ENCODE measurements around the gene CACNA1E.

The CACNA1E gene

DNA sequence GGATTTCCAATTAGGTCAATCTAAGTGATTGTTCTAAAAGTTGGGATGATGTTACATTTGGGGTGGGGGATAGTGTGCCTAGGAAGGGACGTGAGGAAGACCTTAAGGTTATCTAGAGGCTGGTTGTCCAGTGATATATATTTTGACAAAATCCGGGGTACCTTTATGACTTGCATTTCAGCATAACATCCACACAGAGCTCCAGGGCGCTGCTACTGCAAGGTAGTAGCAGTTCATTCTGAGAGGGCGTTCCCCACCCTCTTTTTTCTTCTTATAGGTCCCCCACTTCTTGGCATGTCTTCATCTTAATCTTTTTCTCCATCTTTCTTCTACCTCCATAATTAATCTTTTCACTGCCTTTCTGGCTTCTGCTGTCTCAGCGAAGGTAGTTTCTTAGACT lies 161.9 kb downstream of the CACNA1E start:
- DNase-seq, result no peak

DNA sequence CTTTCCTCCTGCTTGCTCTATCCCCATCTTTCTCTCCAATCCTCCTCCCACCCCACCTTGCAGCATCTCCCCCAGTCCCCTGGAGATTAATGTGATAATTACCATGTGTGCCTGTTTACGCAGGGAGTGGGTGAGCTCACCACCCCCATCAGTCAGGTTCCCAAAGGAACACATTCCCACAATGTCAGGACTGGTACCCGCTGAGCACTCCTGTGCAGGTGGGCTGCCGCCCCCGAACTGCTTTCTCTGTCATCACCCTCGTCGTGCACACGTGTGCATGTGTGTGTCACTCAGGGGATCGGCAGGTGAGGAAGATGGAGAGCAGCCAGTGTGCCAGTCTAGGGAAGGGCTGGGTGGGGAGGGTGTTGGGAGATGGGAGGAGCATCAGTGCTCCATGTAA lies 163.4 kb downstream of the CACNA1E start:
- peak; percentile 20 for DNase-seq

DNA sequence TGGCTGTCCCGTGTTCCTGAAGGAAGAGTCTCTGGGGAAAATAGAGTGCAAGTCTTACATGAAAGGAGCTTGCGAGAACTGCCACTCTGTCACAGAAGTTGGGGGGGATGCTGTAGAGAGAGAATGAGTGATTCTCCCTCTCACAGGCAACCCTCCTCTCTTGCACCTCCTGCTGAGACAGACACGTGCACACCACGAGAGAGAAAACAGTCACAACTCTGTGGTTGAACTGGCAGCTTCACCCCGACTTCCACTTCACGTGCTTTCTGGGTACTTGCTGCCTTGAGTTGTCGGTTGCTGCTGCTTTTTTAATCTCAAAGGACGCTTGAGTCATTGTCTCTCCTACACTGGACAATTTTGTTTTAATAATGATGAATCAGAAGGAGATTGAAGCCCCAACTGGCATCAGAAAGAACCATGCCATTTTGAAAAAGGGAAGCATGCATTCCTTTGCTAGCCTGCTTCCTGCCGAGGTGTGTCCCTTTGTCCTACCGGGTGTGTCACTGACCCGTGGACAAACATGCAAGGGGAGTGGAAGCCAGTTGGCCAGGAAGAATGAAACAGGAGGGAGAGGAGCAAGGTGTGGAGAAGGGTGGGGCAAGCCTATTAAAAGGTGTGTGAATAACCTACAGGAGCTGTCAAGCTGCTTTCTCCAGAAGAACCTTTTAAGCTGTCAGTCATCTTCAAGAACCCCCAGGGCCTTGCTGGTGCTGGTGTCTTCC lies 164.2 kb downstream of the CACNA1E start:
- no peak for DNase-seq

DNA sequence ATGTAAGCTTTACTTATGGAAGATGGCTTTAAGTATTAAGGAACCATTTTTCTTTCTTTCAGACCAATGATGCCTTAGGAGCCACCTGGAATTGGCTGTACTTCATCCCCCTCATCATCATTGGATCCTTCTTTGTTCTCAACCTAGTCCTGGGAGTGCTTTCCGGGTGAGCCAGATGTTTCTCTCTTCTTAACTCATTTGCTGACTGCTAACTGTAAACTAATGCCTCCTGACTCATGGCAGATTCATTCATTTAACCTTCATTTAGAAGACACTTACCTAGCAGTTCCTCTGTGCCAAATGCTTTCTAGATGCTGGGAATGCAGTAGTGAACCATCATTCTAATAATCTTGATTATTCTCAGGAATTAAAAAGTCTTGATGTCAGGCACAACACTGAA lies 168.0 kb downstream of the CACNA1E start:
- DNase-seq, result no peak

DNA sequence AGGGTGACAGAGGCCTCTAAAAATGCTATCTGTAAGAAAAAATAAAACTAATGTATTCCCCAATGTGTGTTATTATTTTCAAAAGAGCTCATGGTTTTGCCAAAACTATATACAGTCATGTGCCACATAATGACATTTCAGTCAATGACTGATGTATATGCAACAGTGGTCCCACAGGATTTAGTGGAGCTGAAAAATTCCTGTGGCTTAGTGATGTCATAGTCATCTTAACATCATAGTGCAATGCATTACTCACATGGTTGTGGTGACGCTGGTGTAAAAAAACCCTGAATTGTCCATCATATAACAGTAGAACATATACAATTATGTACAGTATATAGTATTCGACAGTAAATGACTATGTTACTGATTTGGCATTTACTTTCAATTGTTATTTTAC lies 172.4 kb downstream of the CACNA1E start:
- no peak for DNase-seq

DNA sequence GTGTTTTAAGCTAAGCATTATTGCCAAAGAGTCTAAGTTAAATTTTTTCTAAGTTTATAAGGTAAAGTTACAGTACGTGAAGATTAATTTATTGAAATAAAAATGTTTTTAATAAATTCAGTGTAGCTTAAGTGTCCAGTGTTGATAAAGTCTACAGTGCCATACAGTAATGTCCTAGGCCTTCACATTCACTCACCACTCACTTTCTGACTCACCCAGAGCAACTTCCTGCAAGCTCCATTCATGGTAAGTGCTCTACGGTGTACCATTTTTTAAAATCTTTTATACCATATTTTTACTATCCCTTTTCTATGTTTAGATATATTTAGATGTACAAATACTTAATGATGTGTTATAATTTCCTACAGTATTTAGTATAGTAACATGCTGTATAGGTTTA lies 173.2 kb downstream of the CACNA1E start:
- DNase-seq, result no peak

DNA sequence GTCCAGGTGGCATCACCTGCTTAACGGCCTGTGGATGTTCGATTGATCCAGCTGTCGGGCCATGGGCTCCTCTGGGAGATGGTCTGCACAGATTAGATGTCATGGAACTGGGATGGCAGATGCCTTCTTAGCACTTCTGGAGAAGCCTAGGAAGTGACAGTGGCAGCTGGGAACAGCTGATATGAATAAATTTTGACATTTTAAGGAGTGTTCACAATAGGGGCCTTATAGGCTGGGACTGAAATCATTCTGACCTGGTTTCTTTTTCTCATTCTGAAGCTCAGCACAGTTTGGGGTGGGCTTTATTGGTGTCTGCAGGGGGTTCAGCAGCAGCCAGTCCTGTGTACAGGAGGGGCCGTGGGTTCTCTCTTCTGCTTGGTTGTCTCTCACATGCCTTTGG lies 175.3 kb downstream of the CACNA1E start:
- no peak for DNase-seq

DNA sequence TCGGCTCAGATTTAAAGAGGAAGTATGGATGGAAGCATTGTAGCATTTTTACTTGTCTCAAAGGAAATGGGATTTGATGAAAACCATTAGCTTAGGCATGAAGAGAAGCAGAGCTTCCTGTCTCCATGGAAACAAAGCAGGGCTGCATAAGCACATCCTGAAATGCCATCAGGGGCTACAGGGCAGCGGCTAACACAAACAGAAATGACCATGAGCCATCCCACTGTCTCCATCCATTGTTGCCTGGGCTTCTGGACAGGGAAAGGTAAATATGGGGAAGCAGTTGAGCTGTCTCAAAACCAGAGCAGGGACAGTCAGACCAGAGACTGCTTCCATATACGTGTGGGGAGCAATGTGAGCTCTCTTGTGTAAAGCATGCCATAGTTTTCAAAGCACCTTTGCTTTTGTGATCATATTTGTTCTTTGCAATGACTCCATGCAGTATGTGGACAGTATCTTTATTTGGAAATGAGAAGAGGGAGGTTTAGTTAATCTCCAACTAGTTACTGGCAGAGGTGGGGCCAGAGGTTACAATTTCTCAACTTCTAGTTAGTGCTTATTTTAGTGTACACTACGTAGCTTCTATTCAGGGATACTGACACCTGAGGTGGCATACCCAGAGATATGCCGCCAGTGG lies 176.1 kb downstream of the CACNA1E start:
- no peak for DNase-seq

DNA sequence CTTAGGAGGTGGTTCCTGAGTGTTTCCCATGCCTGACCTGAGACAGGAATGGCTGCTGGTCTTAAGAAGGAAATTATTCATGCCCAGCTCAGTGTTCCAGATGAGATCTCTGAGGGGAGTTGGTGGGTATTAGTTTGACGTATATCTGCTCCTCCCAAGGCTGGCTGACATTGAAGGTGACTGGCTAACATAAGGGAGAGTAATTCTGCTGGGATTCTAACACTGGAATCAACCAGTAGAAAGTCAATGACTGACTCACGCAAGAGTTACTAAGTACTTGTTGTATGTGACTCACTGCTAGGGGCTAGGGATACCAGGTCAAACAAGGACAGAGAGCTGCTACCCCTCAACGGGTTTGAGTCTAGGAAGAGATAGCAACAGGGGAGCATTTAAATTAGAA lies 177.3 kb downstream of the CACNA1E start:
- no peak for DNase-seq

DNA sequence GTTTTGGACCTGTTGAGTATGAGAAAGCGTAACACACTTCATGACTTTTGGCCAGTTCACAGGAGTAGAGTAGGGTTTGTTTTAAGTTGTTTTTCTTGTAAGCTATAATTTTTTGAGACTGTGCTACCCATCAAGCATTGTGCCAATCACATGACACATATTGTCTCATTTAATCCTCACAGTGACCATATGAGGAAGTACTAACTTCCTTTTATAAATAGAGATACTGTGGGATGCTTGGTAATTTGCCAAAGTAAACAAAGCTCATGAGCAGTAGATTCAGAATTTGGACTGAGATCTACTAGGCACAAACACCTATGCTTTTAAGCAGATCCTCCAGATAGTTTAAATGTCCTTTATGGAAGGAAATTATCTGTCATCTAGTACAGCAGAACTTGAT lies 178.3 kb downstream of the CACNA1E start:
- peak; percentile 41 for DNase-seq

DNA sequence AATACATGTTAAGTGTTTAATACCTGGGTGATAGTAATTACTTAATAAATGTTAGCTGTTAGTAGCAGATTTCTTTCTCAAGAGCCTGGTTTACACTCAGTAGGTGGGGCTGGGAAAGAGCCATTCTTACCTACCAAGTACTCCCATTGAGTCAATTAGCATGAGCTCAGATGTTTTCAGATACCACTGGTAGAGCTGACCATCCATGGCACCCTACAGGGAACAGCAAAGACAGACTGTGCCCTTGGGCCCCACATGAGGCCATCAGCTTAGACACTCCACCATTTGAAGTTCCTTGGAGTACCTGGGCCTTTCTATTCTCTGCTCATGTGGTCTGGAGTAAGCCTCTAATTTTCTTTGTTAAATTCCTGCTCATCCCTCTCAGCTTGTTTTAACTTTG lies 179.3 kb downstream of the CACNA1E start:
- no peak for DNase-seq

DNA sequence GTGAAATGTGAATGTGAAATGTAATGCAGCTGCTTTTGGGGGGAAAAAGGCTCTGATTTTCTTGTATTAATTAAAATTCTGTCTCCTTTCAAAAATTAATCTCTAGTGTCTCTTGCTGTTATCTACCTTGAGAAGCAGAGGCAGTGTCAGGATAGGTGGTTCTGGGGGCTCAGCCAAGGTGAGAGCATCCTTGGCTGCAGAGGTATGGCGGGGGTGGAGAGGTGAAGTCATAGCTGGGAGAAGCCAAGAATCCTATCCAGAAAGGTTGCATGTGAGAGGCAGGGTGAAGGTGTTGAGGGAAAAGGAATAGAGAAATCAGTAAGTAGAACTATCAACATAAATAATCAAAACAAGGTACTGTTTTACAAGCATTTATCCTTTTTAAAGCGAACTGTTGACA lies 181.2 kb downstream of the CACNA1E start:
- DNase-seq, result no peak

DNA sequence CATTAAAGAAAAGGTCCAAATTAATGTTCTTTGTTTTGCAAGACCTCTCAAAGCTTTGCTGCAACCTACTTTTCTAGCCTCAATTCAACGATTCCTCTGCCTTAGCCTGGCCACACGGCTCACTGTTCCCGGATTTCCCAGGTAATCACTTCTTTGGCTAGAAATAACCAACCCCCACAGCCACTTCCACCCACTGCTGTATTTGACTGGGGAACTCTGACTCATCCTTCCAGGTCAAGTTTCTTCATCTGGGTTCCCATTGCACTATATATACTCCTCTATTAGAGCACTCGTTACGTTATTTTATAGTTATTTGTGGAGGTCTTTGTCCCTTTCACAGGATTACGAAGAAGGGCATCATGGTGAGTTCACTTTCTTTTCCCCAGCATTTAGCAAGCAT lies 185.9 kb downstream of the CACNA1E start:
- DNase-seq, result no peak

DNA sequence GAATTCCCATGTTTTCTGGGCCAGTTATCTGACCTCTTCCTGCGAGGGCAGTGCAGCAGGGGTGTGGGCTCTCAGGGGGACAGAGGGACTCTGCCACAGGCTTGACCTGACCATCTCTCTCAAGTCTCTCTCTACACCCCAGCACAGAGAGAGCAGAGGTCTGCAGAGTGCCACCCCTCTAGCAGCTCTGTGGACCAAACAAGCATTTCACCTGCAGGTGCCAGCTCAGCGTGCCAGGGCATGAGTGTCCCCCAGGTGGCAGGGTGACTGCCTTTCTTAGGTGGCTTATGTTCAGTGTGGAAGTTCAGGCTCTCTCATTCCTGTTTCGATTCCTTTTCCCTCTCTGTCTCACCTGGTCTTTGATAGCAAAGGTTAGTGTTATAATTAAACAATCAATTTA lies 191.3 kb downstream of the CACNA1E start:
- DNase-seq, result peak; percentile 9

DNA sequence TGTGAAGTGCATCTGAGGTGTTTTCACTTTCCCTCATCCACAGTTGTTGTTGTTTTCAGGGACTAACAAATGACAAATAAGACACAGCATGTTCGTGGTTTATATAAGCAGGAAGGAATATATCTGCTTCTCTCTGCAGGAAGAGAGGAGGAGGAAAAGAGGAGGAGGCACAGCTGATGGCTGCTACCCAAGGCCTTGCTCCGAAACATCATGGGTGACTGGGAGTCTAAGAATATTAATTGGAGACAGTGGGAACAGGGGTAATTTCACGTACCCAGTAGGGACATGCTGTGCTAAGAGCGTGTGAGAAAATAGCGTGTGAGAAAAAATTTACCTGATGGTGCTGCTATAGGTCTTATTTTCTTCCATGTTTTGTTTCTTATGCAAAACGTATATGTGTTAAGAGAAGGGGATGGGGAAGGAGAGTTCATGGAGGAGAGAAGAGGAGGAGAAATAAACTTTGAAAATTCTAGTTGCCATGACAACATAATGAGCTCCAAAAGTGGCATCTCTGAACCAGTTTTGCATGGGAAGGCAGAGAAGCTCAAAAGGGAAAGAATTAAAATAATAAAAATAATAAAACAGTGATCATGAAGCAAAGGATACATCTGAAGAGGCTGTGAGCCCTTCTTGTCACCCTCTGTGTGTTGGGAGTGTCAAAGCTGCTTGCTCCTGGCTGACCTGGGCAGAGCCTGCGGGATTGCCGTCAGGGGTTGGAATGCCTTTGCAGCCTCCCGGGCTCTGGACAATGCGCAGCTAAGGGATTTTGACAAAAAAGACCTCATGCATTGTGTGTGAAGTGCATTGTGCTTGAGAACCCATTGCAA lies 192.0 kb downstream of the CACNA1E start:
- no peak for DNase-seq

DNA sequence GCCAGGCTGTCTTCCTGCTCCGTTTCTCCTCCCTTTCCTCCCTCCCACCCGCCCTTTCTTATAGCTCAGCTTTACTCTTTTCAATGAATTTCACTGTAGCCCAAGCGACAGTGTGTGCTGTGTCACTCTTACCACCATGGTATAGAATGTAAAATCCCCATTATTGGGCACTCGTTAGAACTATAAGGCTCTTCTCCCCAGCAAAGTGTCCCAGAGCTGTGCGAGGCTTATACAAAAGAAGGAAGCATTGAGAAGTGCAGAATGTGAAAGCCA lies 192.5 kb downstream of the CACNA1E start:
- DNase-seq, result no peak

DNA sequence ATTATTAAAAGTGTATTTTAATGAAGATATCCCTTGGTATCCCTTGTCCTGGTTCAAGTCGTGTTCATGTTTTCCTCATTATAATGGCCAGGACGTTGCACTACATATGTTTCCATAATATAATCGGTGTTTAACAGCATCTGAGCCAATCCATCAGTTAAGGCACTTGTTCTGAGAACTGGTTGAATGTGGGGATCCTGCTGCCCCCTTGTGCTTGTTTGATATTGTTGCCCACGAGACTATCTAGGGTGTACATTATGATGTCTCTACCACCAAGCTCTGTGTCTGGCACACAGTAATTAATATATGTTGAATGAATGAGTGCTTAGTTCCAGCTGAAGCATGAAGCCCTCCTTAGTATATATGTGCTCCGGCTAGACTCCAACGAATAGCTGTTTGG lies 193.0 kb downstream of the CACNA1E start:
- DNase-seq, result peak; percentile 69

DNA sequence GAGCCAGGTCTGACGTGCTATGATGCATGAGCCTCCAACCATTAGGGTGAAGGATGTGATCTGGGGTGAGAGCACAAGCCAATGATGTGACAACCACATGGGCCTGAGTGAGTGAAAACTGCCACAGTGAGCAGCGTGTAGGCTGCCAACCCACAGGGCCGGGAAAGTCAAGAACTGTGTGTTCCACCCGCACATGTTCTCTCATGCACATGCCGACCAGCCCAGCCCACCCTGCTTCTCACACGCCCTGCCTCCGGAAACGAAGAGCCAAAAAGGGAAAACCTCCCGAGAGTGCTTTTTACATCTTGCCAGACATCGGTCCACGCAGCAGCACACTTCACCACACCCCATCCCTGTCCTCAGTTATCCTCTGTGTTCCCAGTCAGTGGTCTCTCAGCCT lies 197.0 kb downstream of the CACNA1E start:
- DNase-seq, result no peak

DNA sequence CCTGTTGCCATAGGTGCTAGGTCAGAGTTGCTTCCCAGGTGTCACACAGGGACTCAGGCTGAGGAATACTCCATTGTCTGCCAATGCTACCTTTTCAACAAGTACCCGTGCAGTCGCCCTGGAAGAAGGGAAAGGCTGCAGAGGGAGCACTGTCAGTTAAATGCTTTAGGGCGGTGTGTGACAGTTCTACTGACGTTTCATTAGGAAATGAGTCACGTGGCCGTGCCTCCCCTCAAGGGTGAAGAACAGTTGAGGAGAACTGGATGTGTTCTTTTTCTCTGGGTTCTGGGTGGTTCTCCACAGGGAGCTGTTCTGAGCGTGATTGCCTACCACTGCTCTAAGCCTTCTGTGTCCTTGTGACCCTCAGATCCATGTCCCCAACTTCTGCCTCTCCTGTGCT lies 197.6 kb downstream of the CACNA1E start:
- DNase-seq, result no peak

DNA sequence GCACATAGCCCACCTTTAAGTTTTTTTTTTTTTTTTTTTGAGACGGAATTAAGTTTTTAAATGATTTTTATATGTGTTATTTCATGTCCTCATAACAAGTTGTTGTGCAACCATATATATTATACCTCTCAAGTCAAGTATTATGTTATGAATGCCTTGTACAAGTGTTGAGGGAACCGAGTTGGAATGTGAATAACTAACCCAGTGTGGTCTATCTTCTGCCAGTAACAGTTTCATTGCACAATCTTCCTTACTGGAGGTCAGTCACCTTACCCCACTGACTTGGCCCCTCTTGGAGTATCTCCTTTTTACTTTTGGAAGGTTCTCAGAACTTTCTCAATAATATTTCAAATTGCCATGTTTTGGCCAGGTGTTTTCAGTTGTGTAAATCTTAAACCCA lies 201.9 kb downstream of the CACNA1E start:
- no peak for DNase-seq

DNA sequence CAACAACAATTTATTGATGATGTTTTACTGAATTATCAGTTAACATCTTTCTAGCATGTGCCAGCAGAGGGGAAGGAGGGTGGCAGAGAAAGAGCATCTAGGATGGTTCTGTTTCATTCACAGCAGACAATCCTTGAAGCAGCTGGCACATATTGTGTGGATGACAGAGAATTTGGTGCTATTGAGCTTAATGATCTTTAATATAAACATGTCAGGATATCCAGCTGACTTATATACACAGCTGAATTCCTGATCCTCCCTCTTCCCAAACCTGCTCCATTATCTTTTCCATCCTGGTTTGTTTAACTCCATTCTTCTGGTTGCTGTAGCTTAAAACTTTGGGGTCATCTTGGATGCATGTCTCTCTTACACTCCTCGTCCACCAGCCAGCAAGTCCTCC lies 218.6 kb downstream of the CACNA1E start:
- no peak for DNase-seq

DNA sequence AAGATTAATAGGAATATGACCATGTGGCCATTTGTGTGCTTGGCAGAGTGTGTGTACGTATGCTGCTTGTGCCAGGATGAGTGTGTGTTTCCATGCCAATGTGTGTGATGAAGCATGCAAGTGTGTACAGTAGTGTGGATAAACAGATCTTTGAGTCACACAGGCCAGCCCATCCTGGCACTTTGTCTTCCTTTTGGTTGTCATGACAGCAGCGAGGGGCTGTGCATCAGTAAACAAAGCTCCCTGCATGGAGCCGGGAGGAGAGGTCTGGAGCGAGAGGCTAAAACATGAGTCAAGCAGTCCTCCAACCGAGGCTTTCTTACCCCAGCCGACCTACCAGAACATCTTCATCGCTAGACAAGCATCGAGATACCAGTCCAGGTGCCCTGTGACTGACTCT lies 221.2 kb downstream of the CACNA1E start:
- peak; percentile 42 for DNase-seq

DNA sequence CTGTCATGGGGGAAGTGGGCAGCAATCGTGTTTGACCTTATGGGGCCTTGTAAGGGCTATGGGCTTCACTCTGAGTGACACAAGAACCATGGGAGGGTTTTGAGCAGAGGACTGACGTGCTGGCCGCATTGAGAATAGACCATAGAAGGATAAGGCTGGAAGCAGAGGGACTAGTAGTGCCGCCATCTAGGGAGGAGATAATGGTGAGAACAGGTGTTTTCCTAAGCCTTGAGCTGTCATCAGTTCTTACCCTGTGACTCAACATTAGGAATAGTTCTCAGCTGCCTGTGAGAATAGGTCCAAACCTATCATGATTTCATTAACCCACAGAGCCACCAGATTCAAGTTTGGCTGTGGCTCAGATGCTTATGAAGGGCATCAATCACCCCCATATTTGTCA lies 228.5 kb downstream of the CACNA1E start:
- DNase-seq, result no peak

DNA sequence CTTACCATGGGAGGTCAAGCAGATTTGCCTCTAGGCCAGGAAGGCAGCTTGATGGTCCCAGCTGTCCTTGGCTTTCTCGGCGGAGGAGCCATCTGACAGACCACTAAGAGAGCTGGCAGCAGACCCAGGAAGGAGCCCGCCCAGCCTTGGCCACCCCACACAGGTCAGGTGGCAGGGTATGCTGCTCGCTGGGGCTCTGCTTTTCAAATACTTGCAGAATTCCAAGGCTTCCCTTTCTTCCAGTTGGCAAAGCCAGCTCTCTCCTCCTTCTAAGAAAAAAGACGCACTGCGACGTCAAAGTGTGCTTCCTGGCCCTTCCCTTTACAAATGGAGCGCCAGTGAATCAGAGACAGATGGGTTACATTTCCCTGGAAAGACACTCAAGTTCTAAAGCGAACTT lies 229.4 kb downstream of the CACNA1E start:
- DNase-seq, result no peak

DNA sequence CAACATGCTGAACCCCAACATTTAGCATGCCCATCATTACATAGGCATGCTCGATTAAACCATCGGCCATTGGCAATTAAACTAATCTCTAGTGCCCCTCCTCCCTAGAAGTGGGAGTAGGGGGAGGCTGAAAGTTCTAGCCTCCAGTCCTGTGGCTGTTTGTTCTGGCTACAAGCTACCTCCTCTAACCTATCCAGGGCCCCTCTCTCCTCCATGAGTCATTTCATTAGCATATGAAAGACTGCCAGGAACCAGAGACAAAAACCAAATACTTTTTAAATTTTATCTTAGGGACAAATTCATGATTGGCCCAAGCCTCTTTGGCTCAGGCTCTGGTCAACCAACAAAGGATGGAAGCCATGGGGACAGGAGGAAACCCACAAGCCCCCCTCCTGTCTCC lies 231.1 kb downstream of the CACNA1E start:
- no peak for DNase-seq

Data from DMS153 (cell line).